HEK293 (cell line): ENCODE measurements around the gene MTHFD1L.

Experiments
- CTCF ChIA-PET: fragments of 350-600 bp; formaldehyde crosslinking; extraction: SDS; loops from one replicate; lab custom pipeline; 2021; ENCODE audit warnings: antibody characterized with exemption; lab: Yijun Ruan, JAX
- POLR2A ChIA-PET: fragments of 300-600 bp; formaldehyde crosslinking; extraction: SDS; loops from one replicate; lab custom pipeline; 2020; ENCODE audit warnings: antibody characterized with exemption, inconsistent platforms; lab: Yijun Ruan, JAX
- H3K27ac ChIP-seq: fragments of 200-500 bp; sonication (Bioruptor generic); 2 replicates; pipeline ENCODE4 v1.5.1; 2014; ENCODE audit warnings: low read depth, low read length, control low read depth, inconsistent platforms; ENCODE audit errors: extremely low read depth
- H3K36me3 ChIP-seq, 2 experiments: fragments of 200-500 bp in 1 of 2; sonication (Bioruptor generic) in 1 of 2; 1 replicate in 1 of 2; 2 replicates in 1 of 2; pipeline ENCODE4 v1.5.1; 2014 to 2017; ENCODE audit warnings: inconsistent platforms in 2 of 2, low read length in 2 of 2; ENCODE audit not compliant: control insufficient read depth in 2 of 2, insufficient read depth in 1 of 2
- H3K4me1 ChIP-seq: fragments of 200-500 bp; sonication (Bioruptor generic); 2 replicates; pipeline ENCODE4 v1.5.1; 2014; ENCODE audit warnings: mild to moderate bottlenecking, low read length, inconsistent platforms; ENCODE audit not compliant: control insufficient read depth, insufficient read depth
- H3K4me3 ChIP-seq: 2 replicates; pipeline ENCODE4 v1.5.1; 2011; ENCODE audit warnings: low read depth, mild to moderate bottlenecking, control low read depth, low read length, moderate library complexity
- H3K9me3 ChIP-seq: fragments of 200-500 bp; sonication (Bioruptor generic); 2 replicates; pipeline ENCODE4 v1.5.1; 2014; ENCODE audit warnings: low read depth, low read length, inconsistent platforms; ENCODE audit not compliant: control insufficient read depth, insufficient read depth
- PATZ1 ChIP-seq: fragments of 450-650 bp; formaldehyde crosslinking; IDR thresholded peaks from 2 replicates; pipeline ENCODE4 v1.5.1; 2016; ENCODE audit warnings: missing biosample characterization, missing genetic modification characterization
- PRDM4 ChIP-seq: fragments of 450-650 bp; formaldehyde crosslinking; IDR thresholded peaks from 2 replicates; pipeline ENCODE4 v1.5.1; 2017; ENCODE audit warnings: missing biosample characterization, missing genetic modification characterization
- ZBTB1 ChIP-seq: fragments of 450-650 bp; formaldehyde crosslinking; IDR thresholded peaks from 2 replicates; pipeline ENCODE4 v1.5.1; 2016; ENCODE audit warnings: missing biosample characterization, missing genetic modification characterization
- ZBTB10 ChIP-seq: fragments of 450-650 bp; formaldehyde crosslinking; IDR thresholded peaks from 2 replicates; pipeline ENCODE4 v1.5.1; 2016; ENCODE audit warnings: missing biosample characterization, missing genetic modification characterization
- ZBTB20 ChIP-seq: fragments of 450-650 bp; formaldehyde crosslinking; IDR thresholded peaks from 2 replicates; pipeline ENCODE4 v1.5.1; 2016; ENCODE audit warnings: missing biosample characterization, missing genetic modification characterization
- ZBTB44 ChIP-seq: fragments of 450-650 bp; IDR thresholded peaks from 2 replicates; pipeline ENCODE4 v1.5.1; 2018; ENCODE audit warnings: missing biosample characterization, mild to moderate bottlenecking, missing genetic modification characterization
- ZBTB8A ChIP-seq: fragments of 450-650 bp; formaldehyde crosslinking; IDR thresholded peaks from 2 replicates; pipeline ENCODE4 v1.5.1; 2016; ENCODE audit warnings: missing biosample characterization, missing genetic modification characterization
- ZNF16 ChIP-seq: fragments of 450-650 bp; formaldehyde crosslinking; IDR thresholded peaks from 2 replicates; pipeline ENCODE4 v1.5.1; 2016; ENCODE audit warnings: low read depth, missing biosample characterization, missing genetic modification characterization
- ZNF18 ChIP-seq: fragments of 450-650 bp; formaldehyde crosslinking; IDR thresholded peaks from 2 replicates; pipeline ENCODE4 v1.5.1; 2016; ENCODE audit warnings: missing biosample characterization, missing genetic modification characterization
- ZNF248 ChIP-seq: fragments of 450-650 bp; formaldehyde crosslinking; IDR thresholded peaks from 2 replicates; pipeline ENCODE4 v1.5.1; 2017; ENCODE audit warnings: missing biosample characterization, missing genetic modification characterization
- ZNF366 ChIP-seq: fragments of 450-650 bp; formaldehyde crosslinking; conservative IDR thresholded peaks from 2 replicates; pipeline ENCODE4 v1.5.1; 2016; ENCODE audit warnings: missing biosample characterization, missing genetic modification characterization
- ZNF37A ChIP-seq: fragments of 450-650 bp; IDR thresholded peaks from 2 replicates; pipeline ENCODE4 v1.5.1; 2018; ENCODE audit warnings: missing biosample characterization, missing genetic modification characterization
- ZNF416 ChIP-seq: fragments of 450-650 bp; formaldehyde crosslinking; IDR thresholded peaks from 2 replicates; pipeline ENCODE4 v1.5.1; 2016; ENCODE audit warnings: missing biosample characterization, missing genetic modification characterization
- ZNF585B ChIP-seq: fragments of 450-650 bp; formaldehyde crosslinking; IDR thresholded peaks from 2 replicates; pipeline ENCODE4 v1.5.1; 2016; ENCODE audit warnings: missing biosample characterization, missing genetic modification characterization
- ZNF624 ChIP-seq: fragments of 450-650 bp; formaldehyde crosslinking; IDR thresholded peaks from 2 replicates; pipeline ENCODE4 v1.5.1; 2017; ENCODE audit warnings: missing biosample characterization, missing genetic modification characterization
- ZNF639 ChIP-seq: fragments of 450-650 bp; formaldehyde crosslinking; IDR thresholded peaks from 2 replicates; pipeline ENCODE4 v1.5.1; 2016; ENCODE audit warnings: missing biosample characterization, missing genetic modification characterization
- ZNF664 ChIP-seq: fragments of 450-650 bp; formaldehyde crosslinking; IDR thresholded peaks from 2 replicates; pipeline ENCODE4 v1.5.1; 2016; ENCODE audit warnings: missing biosample characterization, missing genetic modification characterization
- ZNF843 ChIP-seq: fragments of 450-650 bp; formaldehyde crosslinking; IDR thresholded peaks from 2 replicates; pipeline ENCODE4 v1.5.1; 2016; ENCODE audit warnings: missing biosample characterization, missing genetic modification characterization
- TF ChIP-seq, protein P1 (sequence below): fragments of 450-650 bp; formaldehyde crosslinking; IDR thresholded peaks from 2 replicates; pipeline ENCODE4 v1.5.1; 2017; ENCODE audit warnings: missing biosample characterization, missing genetic modification characterization
- TF ChIP-seq, protein P2 (sequence below): fragments of 450-650 bp; formaldehyde crosslinking; IDR thresholded peaks from 2 replicates; pipeline ENCODE4 v1.5.1; 2016; ENCODE audit warnings: missing biosample characterization, missing genetic modification characterization

MTHFD1L gene

GRCh38 chr6:150866147-150866990 is 867 bp downstream of the MTHFD1L start:
- peaks cover 8% of the 10 kb centered on the region for H3K4me1 ChIP-seq
- POLR2A ChIA-PET, result interaction anchor here (0.6 to 1.9 kb wide), 11 partner anchors 8 to 1149 kb away, joined by 3 to 7 read pairs (median 4); no protein-coding TSS in a partner anchor
- H3K36me3 ChIP-seq, result no peaks in the 10 kb centered on the region; a peak in 1 of 3 replicates
- H3K4me3 ChIP-seq, result peak overlapping the region; percentile 78
- CTCF ChIA-PET, result interaction anchor here (0.7 to 2.6 kb wide), 7 partner anchors 16 to 459 kb away, joined by 3 to 11 read pairs (median 4); no protein-coding TSS in a partner anchor
- H3K27ac ChIP-seq, result peak overlapping the region; percentile 98
- no peaks in the 10 kb centered on the region for H3K9me3 ChIP-seq
- TF ChIP-seq PATZ1 (peak; percentile 85), ZNF639 (tag by site-specific recombination) (no peak), ZBTB1 (no peak), ZNF366 (tag by site-specific recombination) (no peak), ZNF843 (tag by site-specific recombination) (0 out of 2 replicates have a peak, but pooled peaks have one; percentile 34), ZBTB10 (peak; percentile 43; the same call in 1 of the 2 replicates), PRDM4 (peak; percentile 49; the same call in 1 of the 2 replicates), ZNF416 (tag by site-specific recombination) (no peak), ZNF18 (no peak), ZNF624 (no peak), ZNF664 (no peak; the same call in 1 of the 2 replicates), ZNF16 (tag by site-specific recombination) (no peak), ZBTB20 (tag by site-specific recombination) (peak; percentile 94), ZBTB44 (tag by site-specific recombination) (0 out of 2 replicates have a peak, but pooled peaks have one; percentile 11), ZBTB8A (tag by site-specific recombination) (peak; percentile 97), ZNF585B (tag by site-specific recombination) (no peak), ZNF37A (tag by site-specific recombination) (no peak), ZNF248 (tag by site-specific recombination) (no peak)
- TF ChIP-seq, protein P1, sequence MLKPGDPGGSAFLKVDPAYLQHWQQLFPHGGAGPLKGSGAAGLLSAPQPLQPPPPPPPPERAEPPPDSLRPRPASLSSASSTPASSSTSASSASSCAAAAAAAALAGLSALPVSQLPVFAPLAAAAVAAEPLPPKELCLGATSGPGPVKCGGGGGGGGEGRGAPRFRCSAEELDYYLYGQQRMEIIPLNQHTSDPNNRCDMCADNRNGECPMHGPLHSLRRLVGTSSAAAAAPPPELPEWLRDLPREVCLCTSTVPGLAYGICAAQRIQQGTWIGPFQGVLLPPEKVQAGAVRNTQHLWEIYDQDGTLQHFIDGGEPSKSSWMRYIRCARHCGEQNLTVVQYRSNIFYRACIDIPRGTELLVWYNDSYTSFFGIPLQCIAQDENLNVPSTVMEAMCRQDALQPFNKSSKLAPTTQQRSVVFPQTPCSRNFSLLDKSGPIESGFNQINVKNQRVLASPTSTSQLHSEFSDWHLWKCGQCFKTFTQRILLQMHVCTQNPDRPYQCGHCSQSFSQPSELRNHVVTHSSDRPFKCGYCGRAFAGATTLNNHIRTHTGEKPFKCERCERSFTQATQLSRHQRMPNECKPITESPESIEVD (tag by site-specific recombination), result no peak
- TF ChIP-seq, protein P2, sequence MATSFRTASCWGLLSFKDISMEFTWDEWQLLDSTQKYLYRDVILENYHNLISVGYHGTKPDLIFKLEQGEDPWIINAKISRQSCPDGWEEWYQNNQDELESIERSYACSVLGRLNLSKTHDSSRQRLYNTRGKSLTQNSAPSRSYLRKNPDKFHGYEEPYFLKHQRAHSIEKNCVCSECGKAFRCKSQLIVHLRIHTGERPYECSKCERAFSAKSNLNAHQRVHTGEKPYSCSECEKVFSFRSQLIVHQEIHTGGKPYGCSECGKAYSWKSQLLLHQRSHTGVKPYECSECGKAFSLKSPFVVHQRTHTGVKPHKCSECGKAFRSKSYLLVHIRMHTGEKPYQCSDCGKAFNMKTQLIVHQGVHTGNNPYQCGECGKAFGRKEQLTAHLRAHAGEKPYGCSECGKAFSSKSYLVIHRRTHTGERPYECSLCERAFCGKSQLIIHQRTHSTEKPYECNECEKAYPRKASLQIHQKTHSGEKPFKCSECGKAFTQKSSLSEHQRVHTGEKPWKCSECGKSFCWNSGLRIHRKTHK (tag by site-specific recombination), result no peak
